Sigmoid colon (tissue), 4 donors: ENCODE data around the gene TAGAP.

Experiments used
- CTCF ChIP-seq, 4 experiments: fragments of 450-650 bp in 3 of 4; fragments of 200-600 bp in 1 of 4; IDR thresholded peaks; one replicate each; pipeline ENCODE4 v1.5.1; 2016 to 2019; ENCODE audit warnings: antibody characterized with exemption in 4 of 4, mild to moderate bottlenecking in 3 of 4, moderate library complexity in 2 of 4
- EP300 ChIP-seq, 4 donors: sonication (generic); formaldehyde crosslinking; IDR thresholded peaks; one replicate each; pipeline ENCODE4 v1.6.1; 2017; ENCODE audit warnings: antibody characterized with exemption in 4 of 4
- POLR2A ChIP-seq, 2 donors: fragments of 450-650 bp; IDR thresholded peaks; one replicate each; pipeline ENCODE4 v1.6.1; 2016; ENCODE audit warnings: antibody characterized with exemption in 2 of 2, mild to moderate bottlenecking in 2 of 2, moderate library complexity in 2 of 2
- POLR2AphosphoS5 ChIP-seq, 4 donors: sonication (generic); formaldehyde crosslinking; IDR thresholded peaks; one replicate each; pipeline ENCODE4 v1.6.1; 2017; ENCODE audit warnings: antibody characterized with exemption in 4 of 4

- TF ChIP-seq CTCF (IDR thresholded peaks at IDR 0.05) (no peak), EP300 (IDR thresholded peaks at IDR 0.05) (no peak), POLR2AphosphoS5 (IDR thresholded peaks at IDR 0.05) (no peak), POLR2A (IDR thresholded peaks at IDR 0.05) (no peak)
Measured at GRCh38 chr6:159030168-159030567, 14.6 kb downstream of the TAGAP start.
